Glomerular endothelial cell (primary cell): Measurements from ENCODE around the gene PPP1R12C. TPM values are rescaled to one million over a fixed set of nuclear protein-coding genes. Genes with fewer than 3 reads are reported as not detected.
"Not testable (repeated sequence)": the region's sequence is repeated elsewhere in the genome, so short reads cannot be mapped to it uniquely, and the experiment has no call there.

ENCODE experiments used
- DNase-seq: peaks from one replicate; pipeline ENCODE4 v3.0.0-alpha.2; 2011; ENCODE audit warnings: low read depth, low spot score; ENCODE audit errors: extremely low read depth
- total RNA-seq: library from RNA; depleted of rRNA; stranded (reverse); fragments of >200 nt; gene quantifications from 2 replicates; pipeline ENCODE4 v1.2.3, GENCODE V29; 2015

The PPP1R12C gene
- total RNA-seq, 1 donor from 2014 or later: 137 TPM

DNA sequence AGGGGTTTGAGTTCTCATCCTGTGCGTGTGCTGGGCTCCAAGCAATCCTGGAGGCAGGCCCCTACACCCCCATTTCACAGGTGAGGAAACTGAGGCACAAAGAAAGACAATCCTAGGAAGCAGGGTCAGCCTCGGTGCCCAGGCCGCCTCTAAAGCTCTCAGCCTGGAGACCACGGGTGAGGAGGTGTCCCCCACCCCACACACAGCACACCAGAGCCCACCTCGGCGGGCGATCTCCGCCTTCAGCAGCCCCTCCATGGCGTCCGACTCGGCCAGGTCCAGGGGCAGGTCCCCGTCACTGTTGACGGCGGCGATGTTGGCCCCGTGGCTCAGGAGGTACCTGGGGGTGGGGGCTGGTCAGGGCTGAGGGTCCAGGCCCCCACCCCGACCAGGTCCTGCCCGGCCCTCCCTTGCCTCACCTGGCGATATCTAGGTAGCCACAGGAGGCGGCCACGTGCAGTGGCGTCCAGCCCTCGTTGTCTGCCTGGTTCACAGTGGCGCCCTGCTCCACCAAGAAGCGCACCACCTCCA lies 5.1 kb downstream of the PPP1R12C start:
- DNase-seq: no peak

DNA sequence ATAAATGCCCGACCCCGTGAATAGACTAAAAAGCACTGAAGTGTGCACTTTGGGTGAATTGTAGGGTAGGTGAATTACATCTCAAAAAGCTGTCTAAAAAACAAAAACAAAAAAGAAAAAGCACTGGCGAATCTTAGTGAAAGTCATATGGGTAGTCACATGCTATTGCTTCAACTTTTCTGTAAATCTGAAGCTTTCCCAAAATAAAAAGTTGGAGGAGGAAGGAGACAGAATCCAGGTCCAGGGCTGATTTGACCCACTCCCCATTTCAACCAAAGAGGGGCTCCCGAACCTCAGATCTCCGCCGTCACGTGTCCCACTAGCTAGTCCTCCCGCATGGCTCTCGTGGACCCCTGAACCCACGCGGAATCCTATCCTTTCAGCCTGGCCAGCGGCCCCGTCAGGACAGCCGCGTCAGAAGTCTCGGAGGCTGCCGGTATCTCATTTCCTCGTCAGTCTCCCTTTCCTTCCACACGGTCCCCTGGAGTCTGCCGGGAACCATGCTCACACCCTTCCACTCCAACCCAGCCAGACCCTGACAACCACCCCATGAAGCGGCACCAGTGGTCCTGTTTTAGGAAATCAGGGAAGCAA lies 6.1 kb downstream of the PPP1R12C start:
- DNase-seq: no peak

DNA sequence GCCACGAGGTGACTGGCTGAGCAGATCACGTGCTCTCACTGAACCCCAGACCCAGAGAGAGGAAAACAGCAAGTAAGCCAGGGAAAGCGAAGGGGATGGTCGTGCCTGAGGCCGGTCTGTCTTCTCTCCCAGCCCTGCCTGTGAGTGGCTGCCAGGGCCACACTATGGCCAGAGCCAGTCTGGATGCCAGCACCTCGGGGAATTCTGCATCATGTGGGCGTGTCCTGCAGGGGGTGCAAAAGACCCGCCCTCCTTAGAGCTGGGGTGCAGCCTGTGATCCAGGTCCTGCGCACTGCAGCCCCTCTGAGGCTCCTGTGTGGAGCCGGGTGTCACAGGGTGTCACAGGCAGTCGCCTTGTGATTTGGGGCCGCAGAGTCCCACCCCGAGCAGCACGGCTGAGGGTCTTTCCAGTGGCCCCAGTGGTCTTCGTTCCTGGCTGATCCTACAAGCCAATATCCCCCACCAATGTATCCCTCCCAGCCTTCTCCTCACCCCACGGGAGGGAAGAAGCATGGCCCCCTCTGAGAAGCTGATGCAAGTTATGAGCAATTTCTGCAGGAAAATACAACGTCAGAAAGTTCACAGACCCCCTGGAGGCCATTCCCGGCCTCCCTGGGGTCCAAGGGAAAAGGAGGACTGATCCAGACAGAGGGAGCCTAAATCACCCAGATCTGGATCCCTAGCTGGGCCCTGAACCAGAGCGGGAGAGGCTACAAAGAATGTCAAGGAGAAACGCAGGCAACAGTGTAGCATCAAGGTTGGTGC lies 7.7 kb downstream of the PPP1R12C start:
- DNase-seq: no peak

DNA sequence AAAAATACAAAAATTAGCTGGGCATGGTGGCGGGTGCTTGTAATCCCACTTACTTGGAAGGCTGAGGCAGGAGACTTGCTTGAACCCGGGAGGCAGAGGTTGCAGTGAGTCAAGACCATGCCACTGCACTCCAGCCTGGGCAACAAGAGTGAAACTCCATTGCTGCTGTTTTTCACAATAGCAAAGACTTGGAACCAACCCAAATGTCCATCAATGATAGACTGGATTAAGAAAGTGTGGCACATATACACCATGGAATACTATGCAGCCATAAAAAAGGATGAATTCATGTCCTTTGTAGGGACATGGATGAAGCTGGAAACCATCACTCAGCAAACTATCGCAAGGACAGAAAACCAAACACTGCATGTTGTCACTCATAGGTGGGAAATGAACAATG lies 10.2 kb downstream of the PPP1R12C start:
- DNase-seq: not testable (repeated sequence)

DNA sequence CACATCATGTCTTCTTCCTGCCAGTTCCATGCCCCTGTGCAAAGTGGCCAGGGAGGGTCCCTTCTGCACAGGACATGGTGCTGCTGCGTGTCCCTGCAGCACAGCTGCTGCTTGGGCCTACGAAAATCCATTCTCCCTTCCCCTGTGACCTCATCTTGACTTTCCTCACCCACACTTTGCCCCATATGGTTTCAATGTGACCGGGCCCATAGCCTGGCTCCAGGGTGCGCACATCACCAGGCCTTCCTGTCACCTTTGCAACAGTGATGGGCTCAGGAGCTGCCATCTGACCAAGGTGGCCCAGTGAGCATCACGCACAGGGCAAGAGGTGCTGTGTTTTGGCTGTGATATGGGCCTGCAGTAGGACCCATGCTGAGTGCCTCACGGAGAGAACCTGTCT lies 10.8 kb downstream of the PPP1R12C start:
- no peak for DNase-seq

DNA sequence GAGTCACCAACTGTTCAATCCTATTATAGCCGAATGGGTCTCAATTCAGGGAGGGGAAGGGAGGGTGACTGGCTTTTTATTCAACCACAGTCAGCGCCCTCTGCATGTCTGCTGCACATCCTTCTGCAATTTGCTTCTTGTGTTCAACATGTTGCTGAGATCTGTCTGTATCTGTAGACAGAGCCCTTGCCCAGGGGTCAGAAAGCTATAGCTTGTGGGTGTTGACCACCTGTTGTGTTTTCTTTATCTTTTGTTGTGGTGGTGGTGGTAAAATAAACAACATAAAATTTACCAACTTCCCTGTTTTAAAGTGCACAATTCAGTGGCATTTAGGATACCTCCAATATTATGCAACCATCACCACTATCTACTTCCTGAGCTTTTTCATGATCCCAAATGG lies 12.2 kb downstream of the PPP1R12C start:
- no peak for DNase-seq

DNA sequence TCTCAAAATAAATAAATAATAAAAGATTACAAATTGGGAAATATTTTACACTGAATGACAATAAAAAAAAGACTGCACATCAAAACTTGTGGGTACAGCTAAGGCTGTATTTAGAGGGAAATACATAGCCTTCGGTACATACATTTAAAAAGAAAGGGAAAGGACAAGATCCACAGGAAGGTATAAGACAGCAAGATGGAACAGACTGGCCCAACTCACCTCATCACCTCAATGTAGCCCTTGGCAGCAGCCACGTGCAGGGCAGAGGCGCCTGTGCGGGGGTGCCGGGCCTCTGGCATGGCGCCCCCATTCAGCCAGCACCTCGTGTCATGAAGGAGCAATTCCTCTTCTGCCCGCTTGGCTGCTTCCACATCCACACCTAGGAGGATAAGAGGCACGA lies 14.2 kb downstream of the PPP1R12C start:
- DNase-seq: no peak

DNA sequence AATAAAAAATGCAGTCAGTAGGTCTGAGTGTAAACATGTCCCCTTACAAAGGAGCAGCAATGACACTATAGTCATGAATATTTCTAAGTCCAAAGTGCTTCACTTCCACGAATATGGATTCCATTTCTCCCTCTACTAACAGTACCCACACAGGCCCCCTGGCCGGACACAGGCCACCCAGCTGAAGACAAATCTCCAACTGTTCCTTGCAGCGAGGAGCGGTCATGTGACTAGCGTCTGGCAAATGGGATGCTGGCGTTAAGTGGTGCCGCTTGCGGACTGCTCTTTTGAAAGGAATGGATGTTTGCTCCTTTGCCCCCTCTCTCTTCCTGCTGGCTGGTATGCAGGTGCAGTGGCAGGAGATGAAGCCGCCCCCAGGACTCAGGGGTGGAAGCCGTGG lies 16.2 kb downstream of the PPP1R12C start:
- no peak for DNase-seq

DNA sequence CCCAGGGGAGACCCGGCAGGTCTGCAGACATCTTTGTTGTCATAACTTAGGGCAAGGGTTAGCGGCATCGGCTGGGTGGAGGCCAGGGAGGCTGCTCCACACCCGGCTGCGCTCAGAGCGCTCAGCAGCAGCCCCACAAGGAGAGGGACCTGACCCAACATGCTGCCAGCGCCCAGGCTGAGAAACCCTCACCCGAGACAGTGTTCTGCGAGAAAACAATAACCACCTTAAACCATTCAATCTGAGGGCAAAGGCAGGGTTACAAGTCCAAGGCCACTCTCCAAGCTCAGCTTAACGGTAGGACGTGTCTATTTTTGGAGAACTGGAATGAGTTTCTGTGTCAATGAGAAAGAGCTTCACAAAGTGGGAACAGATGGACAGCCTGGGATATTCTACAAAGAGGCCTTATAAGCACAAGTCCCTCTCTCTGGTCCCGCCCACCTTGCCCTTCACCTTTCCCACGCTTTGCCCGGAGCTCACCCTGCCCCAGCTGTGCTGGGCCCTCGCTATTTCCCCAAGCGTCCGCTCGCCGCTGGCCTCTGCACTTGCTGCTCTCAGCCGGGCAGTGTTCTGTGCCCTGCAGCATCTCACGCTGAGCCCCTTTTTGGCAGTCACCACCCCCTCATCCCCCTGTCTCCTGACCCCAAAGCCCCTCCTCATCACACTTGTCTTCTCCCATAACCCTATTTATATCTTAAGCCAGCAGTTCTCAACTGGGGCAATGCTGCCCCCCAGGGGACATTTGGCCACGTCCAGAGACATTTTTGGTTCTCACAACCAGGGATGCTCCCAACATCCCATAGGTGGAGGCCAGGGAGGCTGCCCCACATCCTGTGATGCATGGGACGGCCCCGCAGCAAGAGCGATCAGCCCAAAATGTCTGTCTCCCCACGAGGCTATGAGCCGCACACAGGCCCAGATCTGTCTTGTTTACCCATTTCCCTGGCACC lies 17.6 kb downstream of the PPP1R12C start:
- no peak for DNase-seq

DNA sequence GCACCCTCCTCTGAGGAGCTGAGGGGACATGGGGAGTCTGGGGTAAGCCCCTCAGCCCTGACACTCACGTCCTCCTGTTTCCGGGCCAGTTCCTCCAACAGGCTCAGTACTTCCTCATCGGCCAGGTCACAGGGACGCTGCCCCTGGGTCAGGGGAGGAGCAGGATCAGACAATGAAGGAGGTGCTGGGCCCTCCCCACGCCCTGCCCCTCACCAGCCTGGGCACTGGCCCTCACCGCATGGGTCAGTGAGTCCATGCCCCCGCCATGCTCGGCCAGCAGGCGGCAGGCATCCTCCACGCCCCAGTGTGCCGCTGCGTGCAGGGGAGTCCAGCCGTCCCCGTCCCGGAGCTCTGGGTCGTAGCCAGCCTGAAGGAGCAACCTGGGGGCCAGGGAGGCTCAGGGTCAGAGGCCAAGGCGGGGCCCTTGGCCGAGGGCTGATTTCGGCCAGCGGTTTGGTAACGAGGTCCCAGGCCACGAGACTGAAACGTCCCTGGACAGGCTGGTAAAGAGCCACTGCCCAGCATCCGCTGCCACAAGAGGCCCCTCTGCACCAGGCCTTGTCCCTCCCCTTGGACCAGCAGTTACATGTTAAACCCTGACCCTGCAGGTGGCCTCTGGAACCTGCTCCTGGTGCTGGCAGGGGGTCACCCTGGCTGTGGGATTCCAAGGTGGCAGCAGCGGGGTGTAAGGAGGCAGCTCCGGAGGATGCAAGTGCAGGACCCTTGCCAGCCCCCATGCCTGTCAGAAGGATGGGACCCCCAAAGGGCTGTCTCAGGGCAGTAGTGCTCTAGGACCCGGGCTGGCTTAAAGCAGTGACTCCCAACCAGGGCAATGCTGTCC lies 18.5 kb downstream of the PPP1R12C start:
- DNase-seq: no peak

DNA sequence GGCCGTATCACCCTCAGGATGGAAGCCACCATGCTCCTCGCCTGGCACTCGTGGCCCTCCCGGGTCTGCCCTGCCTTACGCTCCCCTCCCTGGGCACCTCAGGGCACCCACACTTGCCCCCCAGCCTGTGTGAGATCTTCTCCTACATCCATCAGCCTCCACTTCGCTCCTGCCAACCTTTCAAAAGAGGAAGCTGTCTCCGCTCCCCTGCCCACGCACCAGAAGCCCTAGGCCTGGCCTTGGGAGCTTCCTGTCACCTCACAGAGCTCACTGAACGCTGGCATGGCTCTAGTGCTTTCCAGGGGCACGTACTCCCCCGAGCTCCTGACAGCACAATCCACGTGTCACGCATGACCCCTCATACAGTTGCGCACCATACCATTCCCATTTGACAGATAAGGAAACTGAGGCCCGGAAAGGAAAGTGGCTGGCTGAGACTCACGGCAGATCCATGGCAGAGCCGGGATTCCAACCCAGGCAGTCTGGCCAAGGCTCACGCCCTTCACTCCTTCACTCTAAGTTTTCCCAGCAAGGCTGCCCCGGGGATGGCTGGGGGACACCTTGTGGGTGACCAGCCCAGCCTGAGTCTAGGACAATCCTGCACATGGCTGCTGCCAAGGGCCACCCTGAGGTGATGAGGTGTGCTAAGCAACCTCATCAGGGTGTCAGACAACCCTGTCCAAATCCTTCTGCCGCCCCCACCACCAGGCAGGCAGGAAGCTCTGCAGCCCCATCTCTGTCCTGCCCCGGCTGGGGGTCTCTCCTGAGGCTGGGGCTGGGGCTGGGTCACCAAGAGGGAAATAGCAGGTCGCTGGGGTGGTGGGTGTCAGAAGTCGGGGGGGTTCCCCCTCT lies 19.3 kb downstream of the PPP1R12C start:
- no peak for DNase-seq

DNA sequence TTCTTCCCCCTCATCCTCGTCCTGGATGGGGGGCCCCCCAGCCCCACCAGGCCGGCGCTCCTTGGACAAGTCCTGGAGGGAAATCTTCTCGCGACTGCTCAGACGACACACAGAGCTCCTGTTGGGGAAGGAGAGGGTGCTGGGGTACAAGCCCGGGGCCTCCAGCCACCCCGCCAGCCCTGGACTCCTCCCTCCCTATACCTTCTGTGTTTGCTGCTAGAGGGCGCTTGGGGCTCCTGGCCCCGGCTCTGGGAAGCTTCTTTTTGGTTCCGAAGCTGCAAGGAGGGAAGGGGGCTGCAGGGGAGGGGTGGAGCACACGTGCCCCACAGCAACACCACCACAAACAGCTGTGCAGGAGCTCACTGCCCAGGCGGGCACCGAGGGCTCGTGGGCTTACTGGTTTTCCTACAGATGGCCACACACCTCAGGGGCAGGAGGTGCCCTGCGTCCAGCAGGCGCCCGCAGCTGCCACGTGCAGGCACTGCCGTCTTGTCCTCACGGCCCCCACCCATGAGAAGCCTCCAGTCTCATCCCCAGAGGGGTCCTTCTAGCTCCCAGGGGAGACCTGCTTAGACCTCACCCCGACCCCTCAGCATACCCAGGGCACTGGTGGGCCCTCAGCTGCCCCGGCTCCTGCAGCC lies 21.3 kb downstream of the PPP1R12C start:
- DNase-seq: no peak

DNA sequence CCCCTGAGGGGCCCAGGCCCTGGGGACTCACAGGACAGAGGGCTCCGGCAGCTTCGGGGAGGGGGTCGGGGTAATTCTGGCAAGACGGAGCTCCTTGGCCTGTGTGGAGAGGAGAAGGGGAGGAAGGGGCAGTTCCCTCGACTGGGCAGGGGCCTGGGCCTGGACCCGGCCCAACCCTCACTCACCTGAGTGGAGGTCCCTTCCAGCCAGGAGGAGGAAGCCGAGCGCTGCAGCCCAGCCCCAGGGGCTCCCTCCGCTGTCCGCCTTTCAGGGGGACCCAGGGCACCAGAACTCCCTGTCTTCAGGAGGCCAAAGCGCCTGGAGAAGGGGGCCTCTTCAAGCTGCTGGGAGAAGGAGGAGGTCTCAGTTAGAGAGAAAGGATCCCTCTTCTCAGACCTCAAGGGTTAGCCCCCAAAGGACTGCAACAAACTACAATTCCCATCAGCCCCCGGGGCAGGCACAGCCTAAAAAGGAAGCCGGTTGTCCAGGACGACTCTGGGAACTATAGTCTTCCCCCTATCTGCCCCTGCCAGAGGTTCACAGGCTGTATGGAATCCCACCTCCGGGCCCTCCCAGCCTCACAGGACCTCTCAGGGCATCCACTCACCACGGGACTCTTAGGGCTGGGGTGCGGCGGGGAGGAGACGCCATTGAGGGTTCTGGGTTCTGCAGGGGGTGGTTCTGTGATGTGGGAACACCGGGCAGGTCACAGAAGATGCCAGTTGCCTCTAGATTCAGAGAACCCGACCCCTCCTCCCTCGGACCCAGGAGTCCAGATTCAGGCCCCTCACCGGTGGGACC lies 22.0 kb downstream of the PPP1R12C start:
- DNase-seq: no peak

DNA sequence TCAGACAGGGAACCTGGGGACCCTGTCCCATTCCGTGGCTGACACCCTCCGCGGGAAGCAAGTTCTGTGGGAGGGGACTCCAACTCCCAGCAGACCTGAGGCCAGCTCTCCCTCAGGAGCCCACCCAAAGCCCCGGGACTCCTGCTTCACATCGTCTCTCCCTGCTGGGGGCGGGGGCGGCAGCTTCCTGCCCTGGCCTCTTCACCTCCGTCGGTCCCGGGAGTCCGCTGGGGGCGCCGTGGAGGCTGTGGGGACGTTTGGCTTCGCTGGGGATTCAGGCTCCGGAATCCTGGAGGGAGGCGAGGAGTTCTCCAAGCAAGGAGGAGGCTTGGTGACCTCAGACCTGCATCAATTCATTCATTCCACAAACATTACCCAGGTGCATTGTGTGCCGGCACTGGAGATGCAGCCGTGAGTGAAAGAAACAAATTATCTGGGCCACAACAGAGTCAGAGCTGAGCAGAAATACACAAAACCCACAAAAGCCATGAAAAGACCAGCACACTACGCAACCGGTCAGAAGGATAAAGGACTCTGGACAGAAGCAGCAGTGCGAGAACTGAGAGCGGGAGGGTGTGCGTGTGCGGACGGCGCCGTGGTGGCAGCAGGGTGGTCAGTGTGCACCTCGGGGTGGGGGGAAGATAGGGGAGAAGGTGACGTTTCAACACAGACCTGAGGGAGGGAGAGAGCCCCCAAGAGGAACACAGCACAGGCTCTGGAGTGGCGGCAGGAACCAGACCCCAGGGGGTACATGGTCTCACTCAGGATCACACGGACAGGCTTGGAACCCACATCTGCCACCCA lies 22.8 kb downstream of the PPP1R12C start:
- DNase-seq: no peak

DNA sequence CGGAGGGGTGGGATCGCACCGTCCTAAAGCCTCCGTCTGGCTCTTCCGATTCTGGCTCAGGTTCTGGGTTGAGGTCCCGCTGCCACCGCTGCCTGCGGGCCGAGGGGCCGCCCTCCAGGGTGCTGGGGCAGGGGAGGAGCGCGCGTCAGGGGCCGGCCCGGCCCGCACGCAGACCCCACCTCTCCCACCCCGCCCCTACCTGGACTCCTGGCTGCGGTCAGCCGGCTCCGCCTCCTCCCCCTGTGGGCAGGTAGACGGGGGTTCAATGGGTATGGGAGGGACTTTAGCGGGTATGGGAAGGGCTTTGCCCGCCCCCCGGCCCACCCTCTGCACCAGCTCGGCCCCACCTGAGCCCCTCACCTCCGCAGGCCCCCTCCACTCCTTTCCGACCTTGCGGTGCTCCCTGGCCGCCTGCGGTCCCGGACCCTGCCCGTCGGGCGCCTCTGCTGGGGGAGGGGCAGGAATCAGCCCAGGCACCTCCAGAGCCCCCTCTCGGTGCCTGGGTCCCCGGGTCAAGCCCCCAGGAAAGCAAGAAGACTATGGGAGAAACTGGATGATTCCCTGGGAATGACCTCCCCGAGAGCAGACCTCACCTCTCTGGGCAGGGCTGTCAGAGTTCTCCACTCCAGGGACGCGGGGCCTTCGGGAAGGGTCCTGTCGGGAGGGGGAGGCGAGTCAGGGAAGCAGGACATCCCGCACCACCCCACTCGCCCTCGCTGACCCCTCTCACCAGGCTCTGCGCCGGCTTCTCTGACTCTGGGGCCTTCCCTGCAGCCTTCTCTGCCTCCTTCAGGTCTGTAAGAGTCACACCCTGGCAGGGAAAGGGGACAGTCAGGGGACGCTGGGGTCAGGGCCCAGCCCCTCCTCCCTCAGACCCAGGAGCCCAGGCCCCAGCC lies 24.8 kb downstream of the PPP1R12C start:
- DNase-seq: no peak

DNA sequence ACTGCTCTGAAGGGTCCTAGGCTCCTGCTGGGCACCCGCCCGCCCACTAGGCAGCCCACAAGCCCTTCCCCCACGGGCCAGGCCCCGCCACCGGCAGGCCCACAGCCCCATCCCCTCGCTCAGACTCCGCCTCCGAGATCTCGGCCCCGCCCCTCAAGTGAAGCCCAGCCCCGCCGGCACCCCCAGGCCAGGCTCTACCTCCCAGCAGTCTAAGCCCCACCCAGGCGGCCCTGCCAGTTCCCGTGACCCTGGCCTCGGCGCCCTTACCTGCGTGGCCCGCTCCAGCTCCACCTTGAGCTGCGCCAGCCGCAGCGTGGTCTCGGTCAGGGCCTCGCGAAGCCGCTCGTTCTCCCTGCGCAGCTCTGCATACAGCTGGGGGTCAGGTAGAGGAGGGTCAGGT lies 25.5 kb downstream of the PPP1R12C start:
- DNase-seq: no peak
